ENCODE data around the gene RYR3. TPM values are rescaled to one million over a fixed set of nuclear protein-coding genes. Genes with fewer than 3 reads are reported as not detected.

The RYR3 gene
- total and polyA plus RNA-seq, 10 of the 15 experiments (the other 5 are each of a cell fraction or from before 2014, with no cell fraction given) = under 0.01 to 0.44 (median 0.16) TPM; not detected in 5

DNA sequence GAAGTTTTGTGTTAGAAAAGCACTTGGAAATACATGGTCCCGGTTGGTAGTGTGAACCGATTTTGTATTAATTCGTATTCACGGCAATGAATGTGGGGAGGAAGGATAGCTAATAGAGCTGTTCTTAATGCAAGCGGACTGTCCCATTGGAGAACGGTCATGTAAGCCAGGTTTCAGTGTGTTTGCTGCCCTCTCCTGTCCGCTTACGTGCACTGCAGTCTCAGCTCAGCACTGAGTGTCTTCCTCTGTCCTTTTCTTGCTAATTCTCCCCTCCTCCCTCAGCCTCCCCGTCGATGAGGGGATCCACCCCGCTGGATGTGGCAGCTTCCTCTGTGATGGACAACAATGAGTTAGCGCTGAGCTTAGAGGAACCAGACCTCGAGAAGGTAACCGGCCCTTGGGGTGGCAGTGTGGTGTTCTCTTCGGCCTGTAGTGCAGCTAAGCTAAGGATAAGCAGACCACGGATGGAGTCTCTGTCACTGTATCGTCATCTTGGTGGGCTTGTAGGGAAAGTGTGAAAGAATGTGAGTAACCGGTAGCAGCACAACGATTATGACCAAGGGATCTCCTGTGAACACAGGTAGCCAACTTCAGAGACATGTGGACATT is 390.0 kb downstream of the RYR3 start (continued):
- TF ChIP-seq NFYB (IDR thresholded peaks at IDR 0.05; ENCODE audit: insufficient read depth, low read depth, low read length) (no peak), RAD21 (IDR thresholded peaks at IDR 0.05; ENCODE audit: insufficient read depth, low read depth, low read length) (peak; percentile 77), RB1 (IDR thresholded peaks at IDR 0.05; ENCODE audit: borderline replicate concordance) (0 out of 2 replicates have a peak, but pooled peaks have one; percentile 24)
- TF ChIP-seq, protein P1, sequence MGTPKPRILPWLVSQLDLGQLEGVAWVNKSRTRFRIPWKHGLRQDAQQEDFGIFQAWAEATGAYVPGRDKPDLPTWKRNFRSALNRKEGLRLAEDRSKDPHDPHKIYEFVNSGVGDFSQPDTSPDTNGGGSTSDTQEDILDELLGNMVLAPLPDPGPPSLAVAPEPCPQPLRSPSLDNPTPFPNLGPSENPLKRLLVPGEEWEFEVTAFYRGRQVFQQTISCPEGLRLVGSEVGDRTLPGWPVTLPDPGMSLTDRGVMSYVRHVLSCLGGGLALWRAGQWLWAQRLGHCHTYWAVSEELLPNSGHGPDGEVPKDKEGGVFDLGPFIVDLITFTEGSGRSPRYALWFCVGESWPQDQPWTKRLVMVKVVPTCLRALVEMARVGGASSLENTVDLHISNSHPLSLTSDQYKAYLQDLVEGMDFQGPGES (IDR thresholded peaks at IDR 0.05) = 0 out of 2 replicates have a peak, but pooled peaks have one; percentile 7

DNA sequence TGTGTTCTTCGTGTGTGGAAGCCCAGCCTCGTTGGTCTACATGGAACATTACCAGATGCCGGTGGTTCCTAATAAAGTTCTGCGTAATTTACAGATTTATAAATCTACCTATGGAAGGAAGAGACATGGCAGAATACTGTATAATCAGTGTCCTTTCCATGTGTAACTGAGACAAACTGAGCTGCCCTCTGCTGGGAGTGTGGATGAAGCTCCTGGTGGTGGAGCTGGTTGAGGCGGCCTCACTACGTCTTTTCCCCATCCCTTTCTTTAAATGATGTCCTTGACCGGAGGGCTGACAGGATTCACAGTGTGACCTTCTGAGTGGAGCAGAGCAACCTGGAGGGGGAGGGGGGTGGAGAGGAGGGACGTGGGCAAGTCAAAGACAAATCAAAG is 390.5 kb downstream of the RYR3 start:
- RAD21 ChIA-PET (ENCODE audit: unreplicated experiment) = interaction anchor here (0.7 to 2.7 kb wide), 13 partner anchors 11 to 679 kb away, joined by 3 to 93 read pairs (median 5); no protein-coding TSS in a partner anchor
- Histone ChIP-seq H4K20me1 (ENCODE audit: control insufficient read depth, insufficient read depth) (no peaks in the 10 kb centered on the region), H3K27me3 (replicated peaks in 1 of 2; ENCODE audit: control insufficient read depth in 2 of 2, insufficient read depth in 2 of 2, low read length in 1 of 2) (no peaks in the 10 kb centered on the region; a peak in 2 of 4 replicates), H3K36me3 (ENCODE audit: control insufficient read depth in 2 of 2, insufficient read depth in 2 of 2, low read length in 1 of 2) (no peaks in the 10 kb centered on the region), H3K4me2 (ENCODE audit: control insufficient read depth, insufficient read depth) (no peak overlapping the region), H3K9ac (ENCODE audit: control insufficient read depth, insufficient read depth, low read length) (no peak overlapping the region), H3K4me1 (ENCODE audit: control insufficient read depth, insufficient read depth, low read length) (no peaks in the 10 kb centered on the region), H3K27ac (ENCODE audit: control insufficient read depth, insufficient read depth) (no peak overlapping the region), H2AFZ (ENCODE audit: control insufficient read depth, low read depth, low read length) (no peak overlapping the region), H3K79me2 (ENCODE audit: control insufficient read depth, insufficient read depth, low read length) (no peaks in the 10 kb centered on the region), H3K9me3 (replicated peaks; ENCODE audit: control insufficient read depth, insufficient read depth, low read length) (no peaks in the 10 kb centered on the region), H3K4me3 (no peak overlapping the region)
- TF ChIP-seq YY1 (IDR thresholded peaks at IDR 0.05; ENCODE audit: low read depth, low read length) = no peak
- no peak for TF ChIP-seq SREBF2 (IDR thresholded peaks at IDR 0.05; ENCODE audit: low read length)
- no peak for TF ChIP-seq SREBF1 (IDR thresholded peaks at IDR 0.05; ENCODE audit: low read length)
- TF ChIP-seq RBBP5 (conservative IDR thresholded peaks at IDR 0.05) = no peak
- TF ChIP-seq CHD1 (IDR thresholded peaks at IDR 0.05; ENCODE audit: low read depth, low read length) = no peak
- TF ChIP-seq SUZ12 (IDR thresholded peaks at IDR 0.05; ENCODE audit: unreplicated experiment) = no peak
- TF ChIP-seq POLR2A (IDR thresholded peaks at IDR 0.05; ENCODE audit: low read depth, low read length) = no peak
- no peak for TF ChIP-seq JUNB (IDR thresholded peaks at IDR 0.05)
- no peak for TF ChIP-seq SPI1 (IDR thresholded peaks at IDR 0.05; ENCODE audit: borderline replicate concordance, insufficient read depth, low read depth, low read length)
- no peak for TF ChIP-seq ZSCAN29 (IDR thresholded peaks at IDR 0.05)
- no peak for TF ChIP-seq TBL1XR1 (IDR thresholded peaks at IDR 0.05; ENCODE audit: low read depth, low read length)
- no peak for TF ChIP-seq KDM1A (IDR thresholded peaks at IDR 0.05; ENCODE audit: borderline replicate concordance)
- TF ChIP-seq BCL11A (IDR thresholded peaks at IDR 0.05; ENCODE audit: low read depth, low read length) = no peak
- no peak for TF ChIP-seq E4F1 (IDR thresholded peaks at IDR 0.05; ENCODE audit: borderline replicate concordance, partially characterized antibody)
- TF ChIP-seq SMAD5 (IDR thresholded peaks at IDR 0.05; ENCODE audit: low read depth) = no peak
- TF ChIP-seq NR2F1 (conservative IDR thresholded peaks at IDR 0.05) = no peak
- TF ChIP-seq ZNF217 (IDR thresholded peaks at IDR 0.05) = no peak
- intact Hi-C loops (cut with micrococcal nuclease; ENCODE audit: unreplicated experiment) (loop anchor here (2.0 to 5.0 kb wide), 2 partner anchors 466 to 614 kb away; no protein-coding TSS in a partner anchor), in situ Hi-C loops (cut with MboI) (no loop called here)
- FAIRE-seq = no peak
- WGBS (ENCODE audit: insufficient coverage, insufficient replicate concordance, low lambda C conversion rate, missing lambda C conversion rate) = 45% methylated on average over 7 of the region's 8 CpGs
- no peak for DNase-seq (ENCODE audit: low read depth, low spot score)
- CTCF ChIA-PET = interaction anchor here (0.8 to 3.1 kb wide), 37 partner anchors 8 to 1050 kb away, joined by 3 to 153 read pairs (median 4); partner anchors contain the start of gene RYR3
- POLR2A ChIA-PET = no interaction called here
- SMC1A ChIA-PET (ENCODE audit: uncharacterized antibody, unreplicated experiment) = interaction anchor here (0.7 to 2.4 kb wide), 14 partner anchors 26 to 485 kb away, joined by 3 to 63 read pairs (median 4); no protein-coding TSS in a partner anchor
- ATAC-seq = no peak
- BruUV-seq (replicated peaks) = no TSS peak
